M059J (cell line): ENCODE measurements around the gene KANSL3. TPM values are rescaled to one million over a fixed set of nuclear protein-coding genes. Genes with fewer than 3 reads are reported as not detected.

Experiments used
- DNase-seq: peaks from one replicate; pipeline ENCODE4 v3.0.0-alpha.2; 2012; ENCODE audit warnings: low read depth
- total RNA-seq: library from RNA; depleted of rRNA; stranded (reverse); fragments of >200 nt; shearing (Covaris generic); gene quantifications from 2 replicates; pipeline ENCODE4 v1.2.3, GENCODE V29; 2014

Gene KANSL3
- total RNA-seq, 1 experiment from 2014 or later, result 45.2 TPM

DNA sequence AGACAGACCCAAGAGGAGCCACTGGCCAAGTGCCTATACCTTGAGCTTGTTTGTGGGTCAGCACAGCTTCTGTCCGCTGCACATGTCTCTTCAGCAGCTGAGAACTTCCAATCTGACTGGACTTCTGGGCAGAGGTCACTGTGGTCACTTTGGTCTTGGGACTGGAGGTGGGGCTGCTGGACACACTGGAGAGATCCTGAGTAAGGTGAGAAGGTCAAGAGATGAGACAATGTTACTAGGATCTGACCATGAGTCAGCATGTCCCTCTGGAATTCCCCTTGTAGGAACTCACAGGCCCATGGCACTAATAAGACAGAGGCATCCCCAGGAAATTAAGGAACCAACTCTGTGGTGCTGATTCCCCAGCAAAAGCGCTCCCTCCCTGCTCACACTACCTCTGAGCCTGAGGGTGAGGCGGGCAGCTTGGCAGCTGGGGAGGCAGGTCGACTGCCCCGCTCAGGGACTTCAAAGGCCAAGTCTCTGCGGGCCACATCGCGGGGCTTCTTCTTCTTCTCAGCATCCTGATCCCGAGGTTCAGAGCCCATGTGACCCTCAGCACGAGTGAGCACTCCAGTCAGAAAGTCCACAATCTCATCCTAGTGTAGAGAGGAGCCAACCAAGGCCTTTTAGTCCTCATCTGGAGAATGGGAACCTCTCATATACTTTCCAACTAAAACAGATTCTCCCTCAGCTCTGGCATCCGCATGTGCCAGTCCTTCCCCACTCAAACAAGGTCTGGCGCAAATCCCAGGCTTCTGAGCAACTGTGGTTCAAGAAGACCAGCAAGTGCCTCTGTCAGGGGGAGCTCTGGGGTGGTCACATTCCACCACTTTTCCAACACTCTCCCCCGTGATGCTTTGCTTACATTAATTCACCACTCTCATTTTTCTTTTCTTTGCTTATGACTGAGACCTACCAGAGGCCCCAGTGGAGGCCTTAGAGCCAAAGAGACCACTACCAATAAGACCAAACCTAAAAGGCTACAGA is 29.4 kb downstream of the KANSL3 start:
- peak; percentile 83 for DNase-seq

DNA sequence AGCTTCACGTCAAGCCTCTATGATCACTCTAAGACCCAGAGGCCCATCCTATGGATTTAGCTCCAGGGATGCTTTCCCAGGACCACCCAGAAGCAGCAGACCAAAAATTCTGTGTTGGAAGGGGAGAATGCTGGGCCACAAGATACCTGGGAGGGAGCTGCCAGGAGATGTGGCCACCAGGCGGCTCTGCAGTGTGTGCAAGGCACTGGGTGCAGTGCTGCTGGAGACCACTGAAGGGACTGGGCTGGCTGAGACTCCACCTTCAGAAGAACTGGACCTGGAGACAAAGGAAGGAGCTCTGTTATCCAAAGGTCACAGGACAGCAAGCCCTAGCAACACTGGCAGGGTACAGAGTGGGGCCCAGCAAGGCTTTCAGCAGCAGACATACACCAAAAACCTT is 34.0 kb downstream of the KANSL3 start:
- no peak for DNase-seq

DNA sequence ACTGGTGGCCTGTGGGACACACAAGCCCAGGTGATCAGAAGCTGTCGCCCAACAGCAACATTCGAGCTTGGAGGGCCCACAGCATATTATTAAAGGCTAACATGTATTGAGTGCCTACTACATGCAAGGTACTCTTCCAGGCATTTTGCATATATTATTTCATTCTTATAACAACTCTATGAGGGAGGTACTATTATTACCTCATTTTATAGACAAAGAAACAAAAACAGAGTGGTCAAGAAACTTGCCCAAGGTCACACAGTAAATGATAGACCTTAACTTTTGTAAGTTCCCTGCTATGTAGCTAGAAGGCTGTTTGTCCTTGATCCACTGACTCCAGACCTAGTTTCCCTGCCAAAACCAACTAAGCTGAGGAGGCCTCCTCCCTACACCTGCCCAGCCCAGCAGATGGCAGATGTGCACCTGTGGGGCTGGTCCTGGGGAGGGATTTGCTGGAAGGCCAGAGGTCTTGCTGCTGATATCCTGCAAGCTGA is 35.7 kb downstream of the KANSL3 start:
- DNase-seq, result no peak

- DNase-seq, result no peak
These were observed 36.5 kb downstream of the KANSL3 start for GRCh38 chr2:96601382-96602292.

DNA sequence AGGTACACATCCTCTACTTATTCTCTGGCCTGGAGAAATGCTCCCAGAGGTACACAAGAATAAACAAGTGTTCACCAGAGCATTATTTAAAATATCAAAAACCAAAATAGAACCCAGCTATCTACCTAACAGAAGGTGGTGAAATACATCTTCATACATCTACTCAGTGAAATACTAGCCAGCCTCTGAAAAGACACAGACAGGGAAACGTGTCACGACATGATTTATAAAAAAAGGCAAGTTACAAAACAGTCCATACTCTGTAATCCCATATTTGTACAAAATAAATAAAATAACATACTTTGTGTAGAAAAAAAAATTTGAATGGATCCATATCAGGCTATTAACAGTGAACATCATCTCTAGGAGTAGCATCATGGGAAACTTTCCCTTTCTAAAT is 38.2 kb downstream of the KANSL3 start:
- DNase-seq, result no peak

DNA sequence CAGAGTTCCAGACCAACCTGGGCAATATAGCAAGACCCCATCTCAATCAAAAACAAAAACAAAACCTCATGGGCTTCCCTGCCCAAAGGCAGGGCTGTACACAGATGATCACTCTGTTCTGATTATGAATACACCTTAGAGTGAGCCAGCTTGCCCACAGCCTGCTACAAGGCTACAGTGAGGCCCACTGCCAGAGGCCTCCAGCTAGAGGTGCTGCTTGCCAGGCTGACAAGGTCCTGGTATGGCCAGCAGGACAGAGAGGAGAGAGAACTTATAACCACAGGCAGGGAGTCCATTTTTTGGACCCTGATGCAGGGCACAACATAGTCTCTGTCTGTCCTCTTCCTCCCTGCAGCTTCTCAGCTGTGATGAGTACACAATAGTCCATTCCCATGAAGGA is 41.5 kb downstream of the KANSL3 start:
- no peak for DNase-seq

GRCh38 chr2:96594691-96595152 is 43.4 kb downstream of the KANSL3 start:
- no peak for DNase-seq

DNA sequence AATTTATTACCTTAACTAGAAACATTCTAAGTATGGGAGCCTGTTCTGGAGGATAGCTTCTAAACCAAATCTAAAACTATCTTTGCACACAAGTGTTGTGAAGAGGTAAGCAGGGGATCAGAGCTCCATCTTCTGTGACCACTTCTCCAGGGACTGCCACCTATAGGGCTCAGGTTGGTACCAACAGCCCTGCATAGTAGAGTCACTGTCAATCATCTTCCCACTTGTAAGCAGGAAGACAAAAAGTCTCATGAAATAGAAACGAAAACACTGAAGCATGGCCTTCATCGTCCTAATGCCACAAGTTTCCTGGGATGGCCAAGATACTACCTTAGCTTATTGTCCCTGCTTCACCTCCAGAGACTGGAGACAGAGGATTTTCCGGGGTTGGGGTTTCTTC is 43.8 kb downstream of the KANSL3 start:
- DNase-seq, result no peak

GRCh38 chr2:96591494-96591893 is 46.6 kb downstream of the KANSL3 start:
- no peak for DNase-seq

DNA sequence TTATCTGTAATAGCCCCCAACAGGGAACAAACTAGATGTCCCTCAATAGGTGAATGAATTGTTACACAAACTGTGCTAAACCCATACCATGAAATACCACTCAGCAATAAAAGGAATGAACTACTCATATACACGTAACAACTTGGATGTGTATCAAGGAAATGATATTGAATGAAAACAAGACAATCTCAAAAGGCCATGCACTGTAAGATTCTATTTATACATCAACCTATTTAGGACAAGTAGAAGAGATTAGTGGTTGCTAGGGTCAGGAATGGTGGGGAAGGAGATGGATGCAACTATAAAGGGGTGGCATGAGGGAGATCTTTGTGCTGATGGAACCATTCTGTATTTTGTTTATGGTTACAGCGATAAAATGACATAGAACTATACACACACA is 47.1 kb downstream of the KANSL3 start:
- no peak for DNase-seq

DNA sequence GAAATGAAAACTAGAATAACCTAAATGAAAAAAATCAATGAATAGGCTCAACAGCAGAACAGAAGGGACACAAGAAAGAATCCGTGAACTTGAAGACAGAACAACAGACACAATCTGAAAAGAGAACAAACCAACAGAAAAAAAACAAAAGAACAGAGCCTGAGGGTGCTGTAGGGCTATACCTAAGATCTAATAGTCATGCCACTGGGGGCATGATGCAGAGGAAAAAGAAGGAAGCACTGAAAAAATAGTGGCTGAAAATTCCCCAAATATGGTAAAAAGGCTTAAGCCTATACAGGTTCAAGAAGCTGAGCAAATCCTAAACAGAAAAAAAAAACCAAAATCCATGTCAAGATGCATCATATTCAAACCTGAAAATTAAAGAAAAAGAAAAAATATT is 50.3 kb downstream of the KANSL3 start:
- no peak for DNase-seq

DNA sequence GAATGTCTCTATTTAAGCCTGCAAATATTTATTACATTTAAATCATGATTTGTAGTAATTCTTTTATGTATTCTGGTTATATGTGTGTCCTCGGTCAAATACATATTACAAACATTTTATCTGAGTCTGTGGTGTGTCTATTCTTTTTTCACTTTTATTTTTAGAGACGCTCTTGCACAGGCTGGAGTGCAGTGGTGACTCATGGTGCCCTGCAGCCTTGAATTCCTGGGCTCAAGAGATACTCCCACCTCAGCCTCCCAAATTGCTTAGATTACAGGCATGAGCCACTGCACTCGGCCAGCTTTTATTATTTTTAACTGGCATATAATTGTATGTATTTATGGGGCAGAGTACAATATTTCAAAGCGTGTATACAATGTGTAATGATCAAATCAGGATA is 54.1 kb downstream of the KANSL3 start:
- peak; percentile 50 for DNase-seq

DNA sequence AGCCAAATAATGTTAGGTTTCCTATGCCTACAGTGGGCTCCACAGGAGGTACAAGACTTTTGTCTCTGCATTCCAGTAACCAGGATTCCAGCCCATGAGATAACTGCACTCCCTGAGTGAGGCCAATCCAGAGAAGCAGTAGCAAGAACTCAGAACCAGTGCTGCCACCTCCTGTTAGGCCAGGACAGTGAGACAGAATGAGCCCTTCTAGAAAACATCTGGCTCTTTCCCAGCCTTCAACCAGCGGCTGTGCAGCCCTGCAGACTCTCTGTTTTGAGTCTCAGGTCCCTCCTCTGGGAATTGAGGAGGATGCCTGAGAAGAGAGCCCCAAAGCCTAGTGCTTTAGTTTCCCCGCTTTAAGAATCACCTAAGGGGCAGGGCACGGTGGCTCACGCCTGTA is 57.3 kb downstream of the KANSL3 start:
- no peak for DNase-seq

- DNase-seq, result no peak
These were observed 58.7 kb downstream of the KANSL3 start for GRCh38 chr2:96579422-96579821.

DNA sequence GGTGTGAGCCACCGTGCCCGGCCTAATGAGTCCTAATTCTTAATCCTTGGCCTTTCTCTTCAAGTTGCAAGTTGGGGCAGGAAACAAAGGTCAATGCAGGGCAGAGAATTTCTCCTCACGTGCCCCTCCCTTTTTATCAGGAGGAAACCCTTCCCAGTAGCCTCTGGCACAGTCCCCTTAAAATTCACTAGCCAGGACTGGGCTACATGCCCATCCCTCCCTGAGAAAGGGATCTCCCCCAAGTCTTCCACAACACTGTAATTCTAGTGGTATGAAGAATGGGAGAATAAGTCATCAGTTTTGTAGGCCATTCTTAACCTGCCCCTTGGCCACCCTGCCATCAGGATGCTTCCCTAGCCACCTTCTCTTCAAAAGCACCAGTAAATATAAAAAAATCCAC is 59.4 kb downstream of the KANSL3 start:
- no peak for DNase-seq

DNA sequence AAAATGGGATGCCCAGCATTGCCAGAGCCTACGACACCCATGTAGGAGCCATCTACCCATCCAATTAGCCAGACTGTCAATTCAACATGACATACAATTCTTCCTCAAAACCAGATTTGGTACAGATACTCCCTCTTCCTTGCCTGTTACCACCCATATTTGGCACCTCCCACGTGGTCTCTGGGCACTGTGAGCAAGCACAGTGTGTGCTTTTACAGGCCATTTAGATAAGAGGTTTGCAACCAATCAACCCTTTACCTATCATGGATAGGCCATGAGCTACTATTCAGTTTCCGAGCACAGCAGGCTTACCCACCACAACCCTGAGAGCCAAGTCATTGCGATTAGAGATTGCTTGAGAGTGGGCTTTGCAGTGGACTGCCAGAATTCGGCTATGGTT is 60.6 kb downstream of the KANSL3 start:
- no peak for DNase-seq

DNA sequence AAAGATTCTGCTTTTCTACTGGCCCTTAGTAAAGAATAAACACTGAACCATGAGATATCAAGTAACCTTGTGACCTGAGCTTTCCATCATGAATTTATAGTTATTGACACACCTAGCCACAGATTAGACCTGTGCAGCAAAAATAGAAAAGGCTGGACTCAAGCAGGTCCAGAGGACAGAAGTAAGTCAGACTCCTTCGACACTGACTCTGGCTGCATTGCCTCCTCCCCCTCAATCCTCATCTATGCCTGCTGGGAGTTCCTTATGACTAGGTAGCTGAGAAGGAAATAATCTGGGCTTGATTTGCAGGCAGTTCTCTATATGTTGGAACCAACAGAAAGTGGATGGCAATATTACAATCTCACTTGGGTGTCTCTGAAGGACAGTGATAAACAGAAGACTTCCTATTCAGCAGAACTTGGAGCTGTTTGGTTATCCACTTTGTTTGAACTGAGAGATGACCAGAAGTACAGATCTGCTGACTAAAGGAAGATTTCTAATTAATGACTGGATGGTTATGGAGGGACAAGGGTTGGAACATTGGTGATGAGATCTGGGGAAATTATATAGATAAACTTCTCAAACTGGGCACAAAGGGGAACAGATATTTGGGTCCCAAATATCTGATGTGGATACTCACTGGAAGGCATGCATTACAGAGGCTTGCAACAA is 62.2 kb downstream of the KANSL3 start:
- DNase-seq, result no peak

- no peak for DNase-seq
These were observed 63.7 kb downstream of the KANSL3 start for GRCh38 chr2:96574364-96574763.

- no peak for DNase-seq
These were observed 70.0 kb downstream of the KANSL3 start for GRCh38 chr2:96568094-96568493.

DNA sequence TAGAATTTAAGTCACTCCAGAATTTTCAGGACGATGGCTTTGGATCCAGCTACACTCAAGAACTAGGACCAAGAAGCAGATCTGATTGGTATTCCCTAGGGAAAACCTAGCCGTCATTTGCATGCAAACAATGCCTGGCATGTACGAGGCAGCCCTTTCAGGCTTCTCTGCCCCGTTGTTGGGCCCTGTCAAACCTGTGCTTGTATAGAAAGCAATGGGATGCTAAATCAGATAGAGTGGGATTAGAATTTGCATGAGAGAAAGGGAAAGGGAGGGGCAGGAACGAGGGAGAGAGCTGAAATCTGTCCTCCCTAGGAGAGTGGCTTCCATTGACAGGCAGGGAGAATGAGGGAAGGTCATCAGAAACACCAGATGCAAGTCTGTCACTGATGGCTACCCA is 73.0 kb downstream of the KANSL3 start:
- no peak for DNase-seq

- DNase-seq, result no peak
These were observed 73.5 kb downstream of the KANSL3 start for GRCh38 chr2:96564563-96564962.

GRCh38 chr2:96564026-96564425 is 74.1 kb downstream of the KANSL3 start:
- DNase-seq, result no peak
